ENCODE results near the gene ZNF609. TPM values are rescaled to one million over a fixed set of nuclear protein-coding genes. Genes with fewer than 3 reads are reported as not detected.

The ZNF609 gene
- total and polyA plus RNA-seq, 2 of the 13 experiments (the other 11 are each of a cell fraction or from before 2014, with no cell fraction given): 8.9 to 9.9 TPM

DNA sequence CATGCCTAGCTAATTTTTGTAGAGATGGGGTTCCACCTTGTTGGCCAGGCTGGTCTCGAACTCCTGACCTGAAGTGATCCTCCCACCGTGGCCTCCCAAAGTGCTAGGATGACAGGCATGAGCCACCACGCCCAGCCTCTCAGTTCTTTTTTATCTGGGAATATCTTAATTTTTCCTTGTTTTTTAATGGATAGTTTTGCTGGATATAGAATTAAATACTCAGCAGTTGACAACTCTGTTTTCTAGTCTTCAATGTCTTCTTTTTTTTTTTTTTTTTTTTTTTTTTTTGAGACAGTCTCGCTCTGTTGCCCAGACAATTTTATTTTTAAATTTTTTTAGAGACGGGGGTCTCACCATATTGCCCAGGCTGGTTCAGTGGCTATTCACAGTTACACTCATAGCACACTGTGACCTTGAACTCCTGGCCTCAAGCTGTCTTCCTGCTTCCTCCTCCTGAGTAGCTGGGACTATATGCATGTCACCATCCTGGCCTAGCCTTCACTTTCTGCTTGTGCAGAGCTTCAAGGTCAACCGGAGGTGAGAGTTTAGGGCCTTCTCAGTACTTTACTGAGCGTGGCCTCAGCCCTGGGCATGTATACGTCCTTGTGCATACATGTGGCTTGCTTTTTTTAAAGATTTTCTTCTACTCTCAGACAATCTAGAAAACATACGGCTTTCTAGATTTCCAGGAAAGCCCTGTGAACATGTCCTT is 120.5 kb downstream of the ZNF609 start (continued):
- TF ChIP-seq, protein P1, sequence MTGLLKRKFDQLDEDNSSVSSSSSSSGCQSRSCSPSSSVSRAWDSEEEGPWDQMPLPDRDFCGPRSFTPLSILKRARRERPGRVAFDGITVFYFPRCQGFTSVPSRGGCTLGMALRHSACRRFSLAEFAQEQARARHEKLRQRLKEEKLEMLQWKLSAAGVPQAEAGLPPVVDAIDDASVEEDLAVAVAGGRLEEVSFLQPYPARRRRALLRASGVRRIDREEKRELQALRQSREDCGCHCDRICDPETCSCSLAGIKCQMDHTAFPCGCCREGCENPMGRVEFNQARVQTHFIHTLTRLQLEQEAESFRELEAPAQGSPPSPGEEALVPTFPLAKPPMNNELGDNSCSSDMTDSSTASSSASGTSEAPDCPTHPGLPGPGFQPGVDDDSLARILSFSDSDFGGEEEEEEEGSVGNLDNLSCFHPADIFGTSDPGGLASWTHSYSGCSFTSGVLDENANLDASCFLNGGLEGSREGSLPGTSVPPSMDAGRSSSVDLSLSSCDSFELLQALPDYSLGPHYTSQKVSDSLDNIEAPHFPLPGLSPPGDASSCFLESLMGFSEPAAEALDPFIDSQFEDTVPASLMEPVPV (CRISPR knock-in tag; IDR thresholded peaks at IDR 0.05): no peak
- no peak for TF ChIP-seq DZIP1 (CRISPR knock-in tag; IDR thresholded peaks at IDR 0.05)
- no peak for TF ChIP-seq CREB1 (IDR thresholded peaks at IDR 0.05)
- TF ChIP-seq CREB1 (CRISPR knock-in tag; IDR thresholded peaks at IDR 0.05): no peak

DNA sequence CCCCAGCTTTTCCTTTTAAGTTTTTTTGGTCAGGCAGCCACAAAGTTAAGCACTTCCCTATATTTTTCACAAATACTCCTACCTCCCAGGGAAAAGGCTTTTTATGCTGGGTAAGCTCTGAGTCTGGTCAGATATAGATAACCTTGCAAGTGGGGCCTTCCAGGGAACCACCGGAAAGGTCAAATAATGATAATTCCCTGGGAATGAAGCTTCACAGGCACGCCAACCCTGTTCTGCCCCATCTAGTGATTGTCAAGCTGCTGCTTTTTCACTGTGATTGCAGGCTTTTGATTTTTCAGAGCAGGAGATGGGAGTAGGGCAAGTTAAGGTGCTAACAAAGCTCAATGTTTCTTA is 121.0 kb downstream of the ZNF609 start:
- Histone ChIP-seq H3K27me3 (ENCODE audit: control insufficient read depth in 1 of 2, insufficient read depth in 2 of 2, low read length in 2 of 2) (no peaks in the 10 kb centered on the region), H3K36me3 (replicated peaks in 1 of 2; ENCODE audit: control insufficient read depth in 1 of 2, insufficient read depth in 2 of 2, low read length in 2 of 2) (0 out of 5 replicates have a peak, but pooled peaks cover 0 to 1% of the 10 kb centered on the region in 2 experiments), H3K9ac (ENCODE audit: insufficient read depth, low read depth, low read length) (no peak overlapping the region), H3K9me3 (ENCODE audit: low read length) (peaks cover 15% of the 10 kb centered on the region), H3K4me1 (ENCODE audit: insufficient read depth, low read length) (peaks cover 29% of the 10 kb centered on the region), H2AFZ (ENCODE audit: low read length) (no peak overlapping the region), H3K27ac (ENCODE audit: extremely low read length, insufficient read depth, low read length) (peak overlapping the region; percentile 48), H3K4me3 (replicated peaks in 1 of 3; ENCODE audit: insufficient read depth in 1 of 3, low read depth in 2 of 3, low read length in 3 of 3) (no peak overlapping the region), H3K79me2 (ENCODE audit: insufficient read depth, low read length) (peaks cover 14% of the 10 kb centered on the region), H4K20me1 (ENCODE audit: insufficient read depth, low read length) (no peaks in the 10 kb centered on the region), H3K4me2 (ENCODE audit: low read depth, low read length) (no peak overlapping the region)
- ChIA-PET POLR2A (interaction anchor here (0.7 to 1.0 kb wide), 2 partner anchors 9 to 12 kb away, joined by 3 read pairs; no protein-coding TSS in a partner anchor), CTCF (ENCODE audit: low intra/inter-chr PET ratio, low total read pairs) (no interaction called here)
- intact Hi-C loops (cut with micrococcal nuclease; ENCODE audit: unreplicated experiment): no loop called here
- FAIRE-seq (no peak), ATAC-seq (no peak), DNase-seq (ENCODE audit: low spot score) (no peak)
- TF ChIP-seq FOXA1 (IDR thresholded peaks at IDR 0.05) (no peak), FOXA1 (CRISPR knock-in tag; IDR thresholded peaks at IDR 0.05) (no peak), ZIK1 (CRISPR knock-in tag; IDR thresholded peaks at IDR 0.05; ENCODE audit: borderline replicate concordance, low read depth) (no peak), BRD4 (CRISPR knock-in tag; IDR thresholded peaks at IDR 0.05) (no peak)
- TF ChIP-seq, protein P2, sequence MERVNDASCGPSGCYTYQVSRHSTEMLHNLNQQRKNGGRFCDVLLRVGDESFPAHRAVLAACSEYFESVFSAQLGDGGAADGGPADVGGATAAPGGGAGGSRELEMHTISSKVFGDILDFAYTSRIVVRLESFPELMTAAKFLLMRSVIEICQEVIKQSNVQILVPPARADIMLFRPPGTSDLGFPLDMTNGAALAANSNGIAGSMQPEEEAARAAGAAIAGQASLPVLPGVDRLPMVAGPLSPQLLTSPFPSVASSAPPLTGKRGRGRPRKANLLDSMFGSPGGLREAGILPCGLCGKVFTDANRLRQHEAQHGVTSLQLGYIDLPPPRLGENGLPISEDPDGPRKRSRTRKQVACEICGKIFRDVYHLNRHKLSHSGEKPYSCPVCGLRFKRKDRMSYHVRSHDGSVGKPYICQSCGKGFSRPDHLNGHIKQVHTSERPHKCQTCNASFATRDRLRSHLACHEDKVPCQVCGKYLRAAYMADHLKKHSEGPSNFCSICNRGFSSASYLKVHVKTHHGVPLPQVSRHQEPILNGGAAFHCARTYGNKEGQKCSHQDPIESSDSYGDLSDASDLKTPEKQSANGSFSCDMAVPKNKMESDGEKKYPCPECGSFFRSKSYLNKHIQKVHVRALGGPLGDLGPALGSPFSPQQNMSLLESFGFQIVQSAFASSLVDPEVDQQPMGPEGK (CRISPR knock-in tag; IDR thresholded peaks at IDR 0.05): no peak
- WGBS (ENCODE audit: low lambda C conversion rate): 88% methylated on average over 2 of the region's 2 CpGs
- in situ Hi-C loops (cut with HindIII; ENCODE audit: extremely low pct_ligation_motif_present, low pct_unique_long_range_greater_than_20kb): no loop called here
- no TSS peak for BruUV-seq (replicated peaks)
